Measurements from ENCODE around the gene CACNG6.

DNA sequence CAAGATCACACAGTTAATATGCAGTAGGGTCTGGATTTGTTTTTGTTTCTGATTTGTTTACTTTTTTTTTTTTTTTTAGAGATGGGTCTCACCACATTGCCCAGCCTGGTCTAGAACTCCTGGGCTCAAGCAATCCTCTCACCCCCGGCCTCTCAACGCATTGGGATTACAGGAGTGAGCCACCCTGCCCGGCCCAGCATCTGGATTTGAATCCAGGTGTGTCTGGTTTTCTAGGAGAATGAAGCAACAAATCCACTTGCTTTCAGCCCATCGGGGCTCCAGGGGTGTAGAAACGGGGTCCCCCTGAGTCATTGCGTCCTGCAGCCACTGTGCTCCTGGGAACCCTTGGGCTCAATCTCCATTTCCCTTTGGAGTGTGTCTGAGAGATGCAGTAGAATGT lies 22.1 kb upstream of the CACNG6 start:
- TF ChIP-seq, protein P1, sequence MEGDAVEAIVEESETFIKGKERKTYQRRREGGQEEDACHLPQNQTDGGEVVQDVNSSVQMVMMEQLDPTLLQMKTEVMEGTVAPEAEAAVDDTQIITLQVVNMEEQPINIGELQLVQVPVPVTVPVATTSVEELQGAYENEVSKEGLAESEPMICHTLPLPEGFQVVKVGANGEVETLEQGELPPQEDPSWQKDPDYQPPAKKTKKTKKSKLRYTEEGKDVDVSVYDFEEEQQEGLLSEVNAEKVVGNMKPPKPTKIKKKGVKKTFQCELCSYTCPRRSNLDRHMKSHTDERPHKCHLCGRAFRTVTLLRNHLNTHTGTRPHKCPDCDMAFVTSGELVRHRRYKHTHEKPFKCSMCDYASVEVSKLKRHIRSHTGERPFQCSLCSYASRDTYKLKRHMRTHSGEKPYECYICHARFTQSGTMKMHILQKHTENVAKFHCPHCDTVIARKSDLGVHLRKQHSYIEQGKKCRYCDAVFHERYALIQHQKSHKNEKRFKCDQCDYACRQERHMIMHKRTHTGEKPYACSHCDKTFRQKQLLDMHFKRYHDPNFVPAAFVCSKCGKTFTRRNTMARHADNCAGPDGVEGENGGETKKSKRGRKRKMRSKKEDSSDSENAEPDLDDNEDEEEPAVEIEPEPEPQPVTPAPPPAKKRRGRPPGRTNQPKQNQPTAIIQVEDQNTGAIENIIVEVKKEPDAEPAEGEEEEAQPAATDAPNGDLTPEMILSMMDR (conservative IDR thresholded peaks at IDR 0.05; ENCODE audit: low read depth, low read length): no peak
- TF ChIP-seq EZH2 (IDR thresholded peaks at IDR 0.05; ENCODE audit: borderline replicate concordance, low read depth, low read length, poor library complexity, severe bottlenecking): no peak
